Right cardiac atrium (tissue), 5 donors: ENCODE data around the gene CD7. TPM values are rescaled to one million over a fixed set of nuclear protein-coding genes. Genes with fewer than 3 reads are reported as not detected.

Experiments used
- ATAC-seq, 2 donors: fragments of 200-7000 bp; cut with Tn5 transposase; one replicate each; pipeline versions ENCODE4 v1.8.0 to v1.9.1; 2020; ENCODE audit warnings: moderate library complexity in 2 of 2, mild to moderate bottlenecking in 1 of 2
- DNase-seq, 3 donors: peaks; one replicate each; pipeline ENCODE4 v3.0.0-alpha.2; 2020
- H3K27ac ChIP-seq: one replicate; pipeline ENCODE4 v1.5.1; 2013; ENCODE audit warnings: mild to moderate bottlenecking, low read length, control low read depth, moderate library complexity
- H3K27me3 ChIP-seq: one replicate; pipeline ENCODE4 v1.6.1; 2013; ENCODE audit not compliant: control insufficient read depth, insufficient read depth
- H3K4me1 ChIP-seq: one replicate; pipeline ENCODE4 v1.6.1; 2013; ENCODE audit warnings: low read length; ENCODE audit not compliant: control insufficient read depth, insufficient read depth
- H3K4me3 ChIP-seq: one replicate; pipeline ENCODE4 v1.5.1; 2013; ENCODE audit warnings: low read length, control low read depth
- H3K9me3 ChIP-seq: one replicate; pipeline ENCODE4 v1.6.1; 2013; ENCODE audit warnings: low read length; ENCODE audit not compliant: control insufficient read depth
- WGBS: extraction: QIAGEN DNeasy Blood & Tissue Kit; methylation state at CpG from one replicate; pipeline ENCODE4 v1.1.7; 2013; 5-methylcytosine and 5-hydroxymethylcytosine counted together
- intact Hi-C, 4 donors: fragments of 100-400 bp; cut with DNase I; formaldehyde crosslinking; loops; one replicate each; pipeline versions ENCODE4 v1.11.0 to v1.14.0; 2022 to 2023
- polyA plus RNA-seq: library from polyadenylated mRNA; stranded (reverse); fragments of 200-250 nt; gene quantifications from one replicate; pipeline ENCODE4 v1.2.3, GENCODE V29; 2013
- total RNA-seq, 4 donors: library from RNA; stranded (reverse); fragmentation: NEBNext Ultra II Directional; extraction: Animal tissue kit (Norgen Biotek cat#: 25700); gene quantifications; one replicate each; pipeline ENCODE4 v1.2.1, GENCODE V29; 2021
- donor health status: healthy with polysubstance abuse.
- donor health status: DM: no; HTN: yes; CAD: no.
- donor health status: DM: no; HTN: no; CAD: no.
- donor health status: DM: no; HTN: yes; CAD: no; lungs with severe emphysema.
- donor health status: DM: yes; HTN: yes; CAD: no.

The CD7 gene
- total and polyA plus RNA-seq, 5 donors, result 0.31 to 1.4 (median 0.56) TPM

GRCh38 chr17:82325286-82326180 is 8.1 kb upstream of the CD7 start:
- intact Hi-C loops, result loop anchor here in 3 of 4 donors (10.0 kb wide), 2 partner anchors 91 to 121 kb away; no protein-coding TSS in a partner anchor
- Histone ChIP-seq H3K9me3 (no peaks in the 10 kb centered on the region), H3K27me3 (no peaks in the 10 kb centered on the region), H3K4me1 (no peaks in the 10 kb centered on the region), H3K27ac (no peak overlapping the region), H3K4me3 (no peak overlapping the region)
- DNase-seq (peak in 2 of 3 donors; percentile 15 to 59), ATAC-seq (no peak)
- WGBS, result 86% methylated on average over 30 of the region's 30 CpGs

GRCh38 chr17:82324566-82325285 is 7.3 kb upstream of the CD7 start:
- 66% methylated on average over 25 of the region's 25 CpGs for WGBS
- H3K4me3 ChIP-seq, result no peak overlapping the region
- no peak for ATAC-seq

GRCh38 chr17:82323514-82324234 is 6.3 kb upstream of the CD7 start:
- WGBS, result 67% methylated on average over 21 of the region's 21 CpGs
- DNase-seq, result peak in 1 of 3 donors; percentile 52
- intact Hi-C loops, result loop anchor here (5.0 to 10.0 kb wide), 4 partner anchors 86 to 119 kb away; no protein-coding TSS in a partner anchor
- Histone ChIP-seq H3K9me3 (no peaks in the 10 kb centered on the region), H3K27ac (no peak overlapping the region), H3K27me3 (no peaks in the 10 kb centered on the region), H3K4me3 (no peak overlapping the region), H3K4me1 (no peaks in the 10 kb centered on the region)
- no peak for ATAC-seq

More at GRCh38 chr17:82324566-82325285, 7.3 kb upstream of the CD7 start:
- no peak for DNase-seq
- intact Hi-C loops, result loop anchor here (5.0 to 10.0 kb wide), 4 partner anchors 87 to 120 kb away; no protein-coding TSS in a partner anchor
- H3K4me1 ChIP-seq, result no peaks in the 10 kb centered on the region
- no peaks in the 10 kb centered on the region for H3K9me3 ChIP-seq
- no peaks in the 10 kb centered on the region for H3K27me3 ChIP-seq
- no peak overlapping the region for H3K27ac ChIP-seq

GRCh38 chr17:82322526-82323453 is 5.4 kb upstream of the CD7 start:
- Histone ChIP-seq H3K4me1 (no peaks in the 10 kb centered on the region), H3K27me3 (no peaks in the 10 kb centered on the region), H3K9me3 (no peaks in the 10 kb centered on the region), H3K4me3 (no peak overlapping the region), H3K27ac (no peak overlapping the region)
- no peak for ATAC-seq
- DNase-seq, result peak in 1 of 3 donors; percentile 34
- intact Hi-C loops, result loop anchor here (5.0 to 10.0 kb wide), 4 partner anchors 85 to 118 kb away; no protein-coding TSS in a partner anchor
- 82% methylated on average over 28 of the region's 28 CpGs for WGBS

- no peak overlapping the region for H3K4me3 ChIP-seq
- 76% methylated on average over 21 of the region's 21 CpGs for WGBS
- intact Hi-C loops, result loop anchor here (2.0 to 10.0 kb wide), 5 partner anchors 85 to 117 kb away; no protein-coding TSS in a partner anchor
- H3K9me3 ChIP-seq, result no peaks in the 10 kb centered on the region
- DNase-seq (peak in 1 of 3 donors; percentile 56), ATAC-seq (no peak)
- H3K4me1 ChIP-seq, result no peaks in the 10 kb centered on the region
- no peak overlapping the region for H3K27ac ChIP-seq
- H3K27me3 ChIP-seq, result no peaks in the 10 kb centered on the region
Measured at GRCh38 chr17:82321947-82322466, 4.6 kb upstream of the CD7 start.

GRCh38 chr17:82320956-82321927 is 3.8 kb upstream of the CD7 start:
- H3K27ac ChIP-seq, result no peak overlapping the region
- ATAC-seq (peak; percentile 17 to 48), DNase-seq (peak in 2 of 3 donors; percentile 73 to 78)
- no peaks in the 10 kb centered on the region for H3K4me1 ChIP-seq
- no peak overlapping the region for H3K4me3 ChIP-seq
- intact Hi-C loops, result loop anchor here (2.0 to 10.0 kb wide), 5 partner anchors 84 to 116 kb away; no protein-coding TSS in a partner anchor
- no peaks in the 10 kb centered on the region for H3K9me3 ChIP-seq
- WGBS, result 44% methylated on average over 65 of the region's 65 CpGs
- no peaks in the 10 kb centered on the region for H3K27me3 ChIP-seq

GRCh38 chr17:82320140-82320840 is 2.9 kb upstream of the CD7 start:
- intact Hi-C loops, result loop anchor here (2.0 to 10.0 kb wide), 5 partner anchors 83 to 115 kb away; no protein-coding TSS in a partner anchor
- Histone ChIP-seq H3K4me1 (no peaks in the 10 kb centered on the region), H3K9me3 (no peaks in the 10 kb centered on the region), H3K27ac (no peak overlapping the region), H3K4me3 (no peak overlapping the region), H3K27me3 (no peaks in the 10 kb centered on the region)
- DNase-seq (peak in 2 of 3 donors; percentile 5 to 50), ATAC-seq (no peak)
- 67% methylated on average over 26 of the region's 26 CpGs for WGBS

GRCh38 chr17:82319619-82320062 is 2.2 kb upstream of the CD7 start:
- DNase-seq (peak in 1 of 3 donors; percentile 36), ATAC-seq (no peak)
- intact Hi-C loops, result loop anchor here (2.0 to 10.0 kb wide), 5 partner anchors 82 to 115 kb away; no protein-coding TSS in a partner anchor
- Histone ChIP-seq H3K4me3 (no peak overlapping the region), H3K9me3 (no peaks in the 10 kb centered on the region), H3K27me3 (no peaks in the 10 kb centered on the region), H3K27ac (no peak overlapping the region), H3K4me1 (no peaks in the 10 kb centered on the region)
- WGBS, result 94% methylated on average over 35 of the region's 35 CpGs
